OCI-M1 (cell line): ENCODE results near the gene CIDEB.
"Not testable (repeated sequence)": the region's sequence is repeated elsewhere in the genome, so short reads cannot be mapped to it uniquely, and the experiment has no call there.

Experiments
- DNase-seq: peaks from one replicate; lab custom pipeline; 2025; lab: John Stamatoyannopoulos, UW

Gene CIDEB

GRCh38 chr14:24307575-24308341 is at the start of gene CIDEB:
CIDEB (minus strand) TSS chr14:24307977; CDS start chr14:24307858, 119 bp downstream.
- peak; percentile 76 for DNase-seq

GRCh38 chr14:24356208-24356607 is 48.4 kb upstream of the CIDEB start:
- DNase-seq, result no peak

- no peak for DNase-seq
Observed at GRCh38 chr14:24355009-24355408, 47.2 kb upstream of the CIDEB start.

GRCh38 chr14:24354482-24354825 is 46.7 kb upstream of the CIDEB start:
- DNase-seq, result not testable (repeated sequence)

- no peak for DNase-seq
Observed at GRCh38 chr14:24353559-24354481, 46.0 kb upstream of the CIDEB start.

- DNase-seq, result peak; percentile 33
Observed at GRCh38 chr14:24351517-24351916, 43.7 kb upstream of the CIDEB start.

GRCh38 chr14:24349742-24350141 is 42.0 kb upstream of the CIDEB start:
- no peak for DNase-seq

- no peak for DNase-seq
Observed at GRCh38 chr14:24348186-24348585, 40.4 kb upstream of the CIDEB start.

GRCh38 chr14:24347134-24347533 is 39.4 kb upstream of the CIDEB start:
- DNase-seq, result no peak

- DNase-seq, result peak; percentile 32
Observed at GRCh38 chr14:24343795-24344660, 36.3 kb upstream of the CIDEB start.

GRCh38 chr14:24342889-24343288 is 35.1 kb upstream of the CIDEB start:
- no peak for DNase-seq

GRCh38 chr14:24340606-24341005 is 32.8 kb upstream of the CIDEB start:
- DNase-seq, result no peak

GRCh38 chr14:24339284-24340151 is 31.7 kb upstream of the CIDEB start, which contains the start of gene RIPK3:
RIPK3 (minus strand) TSS chr14:24339991; CDS start chr14:24339826, 165 bp downstream.
- no peak for DNase-seq

GRCh38 chr14:24338843-24339242 is 31.1 kb upstream of the CIDEB start:
- DNase-seq, result no peak

- no peak for DNase-seq
Observed at GRCh38 chr14:24337824-24338175, 30.0 kb upstream of the CIDEB start.

GRCh38 chr14:24337144-24337823 is 29.5 kb upstream of the CIDEB start:
- DNase-seq, result no peak

- no peak for DNase-seq
Observed at GRCh38 chr14:24335461-24336171, 27.8 kb upstream of the CIDEB start.

- DNase-seq, result no peak
Observed at GRCh38 chr14:24334431-24335291, 26.9 kb upstream of the CIDEB start, which contains the start of gene ADCY4. ADCY4 (minus strand) TSS chr14:24335071; CDS start chr14:24334652, 419 bp downstream.
